Hepatocyte (in vitro differentiated cells): Measurements from ENCODE around the gene YIPF6. TPM values are rescaled to one million over a fixed set of nuclear protein-coding genes. Genes with fewer than 3 reads are reported as not detected.

ENCODE experiments used
- DNase-seq: peaks from one replicate; pipeline ENCODE4 v3.0.0-alpha.2; 2016; ENCODE audit warnings: low spot score
- H2AFZ ChIP-seq: fragments of 200-600 bp; sonication (generic); 2 replicates; pipeline ENCODE4 v1.6.0; 2016; ENCODE audit warnings: antibody characterized with exemption, mild to moderate bottlenecking
- H3K27ac ChIP-seq: fragments of 200-600 bp; sonication (generic); 2 replicates; pipeline ENCODE4 v1.5.1; 2016; ENCODE audit warnings: mild to moderate bottlenecking
- H3K27me3 ChIP-seq: fragments of 200-600 bp; sonication (generic); 2 replicates; pipeline ENCODE4 v1.6.1; 2016
- H3K36me3 ChIP-seq: fragments of 200-600 bp; sonication (generic); replicated peaks from 2 replicates; pipeline ENCODE4 v1.5.1; 2016; ENCODE audit warnings: low read depth; ENCODE audit not compliant: insufficient read depth
- H3K4me1 ChIP-seq: fragments of 200-600 bp; sonication (generic); 2 replicates; pipeline ENCODE4 v1.5.1; 2016; ENCODE audit warnings: mild to moderate bottlenecking, moderate library complexity; ENCODE audit not compliant: insufficient read depth
- H3K4me2 ChIP-seq: fragments of 200-600 bp; sonication (generic); 2 replicates; pipeline ENCODE4 v1.6.0; 2016
- H3K4me3 ChIP-seq: fragments of 200-600 bp; sonication (generic); 2 replicates; pipeline ENCODE4 v1.5.1; 2016; ENCODE audit warnings: mild to moderate bottlenecking
- H3K79me2 ChIP-seq: fragments of 200-600 bp; sonication (generic); 2 replicates; pipeline ENCODE4 v1.6.0; 2017; ENCODE audit warnings: mild to moderate bottlenecking
- H3K9me2 ChIP-seq: fragments of 200-600 bp; sonication (generic); replicated peaks from 2 replicates; pipeline ENCODE4 v1.6.0; 2017; ENCODE audit warnings: mild to moderate bottlenecking; ENCODE audit not compliant: insufficient read depth
- H3K9me3 ChIP-seq: fragments of 200-600 bp; sonication (generic); 2 replicates; pipeline ENCODE4 v1.5.1; 2016; ENCODE audit warnings: low read depth, mild to moderate bottlenecking
- H4K20me1 ChIP-seq: fragments of 200-600 bp; sonication (generic); 2 replicates; pipeline ENCODE4 v1.6.0; 2016; ENCODE audit warnings: mild to moderate bottlenecking; ENCODE audit not compliant: insufficient read depth, poor library complexity, severe bottlenecking
- CTCF ChIP-seq: fragments of 200-600 bp; sonication (generic); IDR thresholded peaks from 2 replicates; pipeline ENCODE4 v1.5.1; 2016; ENCODE audit warnings: antibody characterized with exemption, mild to moderate bottlenecking; ENCODE audit not compliant: poor library complexity
- EZH2 ChIP-seq: fragments of 200-600 bp; sonication (generic); IDR thresholded peaks from 2 replicates; pipeline ENCODE4 v1.6.1; 2016; ENCODE audit warnings: antibody characterized with exemption, mild to moderate bottlenecking, borderline replicate concordance
- EZH2phosphoT487 ChIP-seq: fragments of 200-600 bp; sonication (generic); IDR thresholded peaks from one replicate; pipeline ENCODE4 v1.6.1; 2018; ENCODE audit warnings: antibody characterized with exemption, mild to moderate bottlenecking, low read depth, moderate library complexity; ENCODE audit not compliant: unreplicated experiment, severe bottlenecking
- WGBS: methylation state at CpG from one replicate; pipeline ENCODE4 v1.1.6; 2016; ENCODE audit warnings: low lambda C conversion rate; ENCODE audit errors: missing lambda C conversion rate; 5-methylcytosine and 5-hydroxymethylcytosine counted together
- polyA plus RNA-seq: library from polyadenylated mRNA; unstranded; fragments of >200 nt; fragmentation: Nextera tagmentation; extraction: Ambion mirVana; gene quantifications from 2 replicates; pipeline ENCODE4 v1.2.1, GENCODE V29; 2016
- total RNA-seq: library from RNA; depleted of rRNA; stranded (reverse); fragments of >200 nt; gene quantifications from 2 replicates; pipeline ENCODE4 v1.2.3, GENCODE V29; 2014

The YIPF6 gene
- total and polyA plus RNA-seq, 2 experiments from 2014 or later = 45.5 TPM

- H3K36me3 ChIP-seq = no peaks in the 10 kb centered on the region
- no peaks in the 10 kb centered on the region for H3K4me1 ChIP-seq
- DNase-seq = no peak
- H4K20me1 ChIP-seq = no peaks in the 10 kb centered on the region
- 50% methylated on average over 4 of the region's 4 CpGs for WGBS
- H3K9me2 ChIP-seq = no peaks in the 10 kb centered on the region
- no peaks in the 10 kb centered on the region for H3K9me3 ChIP-seq
- H3K4me3 ChIP-seq = no peak overlapping the region
- TF ChIP-seq EZH2 = no peak
- no peak for TF ChIP-seq CTCF
- H3K27me3 ChIP-seq = no peaks in the 10 kb centered on the region
- H3K4me2 ChIP-seq = no peak overlapping the region
- H3K79me2 ChIP-seq = no peaks in the 10 kb centered on the region
- H3K27ac ChIP-seq = peak overlapping the region; percentile 88
- H2AFZ ChIP-seq = no peak overlapping the region
Measured at GRCh38 chrX:68487254-68487653, 11.6 kb upstream of the YIPF6 start.

- Histone ChIP-seq H3K27ac (peak overlapping the region; percentile 88), H3K27me3 (no peaks in the 10 kb centered on the region)
Measured at GRCh38 chrX:68487924-68488323, 10.9 kb upstream of the YIPF6 start.

GRCh38 chrX:68488657-68489056, 10.2 kb upstream of the YIPF6 start:
- Histone ChIP-seq H3K4me3 (no peak overlapping the region), H4K20me1 (no peaks in the 10 kb centered on the region), H3K36me3 (no peaks in the 10 kb centered on the region), H3K79me2 (no peaks in the 10 kb centered on the region), H3K4me1 (no peaks in the 10 kb centered on the region), H3K27me3 (no peaks in the 10 kb centered on the region), H3K27ac (peak overlapping the region; percentile 88), H3K9me3 (no peaks in the 10 kb centered on the region), H3K4me2 (no peak overlapping the region), H2AFZ (no peak overlapping the region), H3K9me2 (no peaks in the 10 kb centered on the region)
- TF ChIP-seq EZH2phosphoT487 (no peak), CTCF (no peak), EZH2 (no peak)
- peak; percentile 81 for DNase-seq
- WGBS = 43% methylated on average over 4 of the region's 4 CpGs

More at GRCh38 chrX:68487924-68488323, 10.9 kb upstream of the YIPF6 start:
- H3K9me2 ChIP-seq = no peaks in the 10 kb centered on the region
- H3K9me3 ChIP-seq = no peaks in the 10 kb centered on the region
- TF ChIP-seq EZH2phosphoT487 (no peak), EZH2 (no peak), CTCF (no peak)
- DNase-seq = no peak
- no peaks in the 10 kb centered on the region for H3K4me1 ChIP-seq
- no peak overlapping the region for H2AFZ ChIP-seq
- no peaks in the 10 kb centered on the region for H3K36me3 ChIP-seq
- no peak overlapping the region for H3K4me3 ChIP-seq
- H4K20me1 ChIP-seq = no peaks in the 10 kb centered on the region
- H3K79me2 ChIP-seq = no peaks in the 10 kb centered on the region
- H3K4me2 ChIP-seq = no peak overlapping the region
- 73% methylated on average over 1 of the region's 1 CpG for WGBS

- Histone ChIP-seq H3K4me3 (no peak overlapping the region), H3K4me2 (no peak overlapping the region), H4K20me1 (no peaks in the 10 kb centered on the region), H2AFZ (no peak overlapping the region), H3K9me2 (no peaks in the 10 kb centered on the region), H3K27me3 (no peaks in the 10 kb centered on the region), H3K4me1 (no peaks in the 10 kb centered on the region), H3K79me2 (no peaks in the 10 kb centered on the region), H3K9me3 (no peaks in the 10 kb centered on the region), H3K36me3 (no peaks in the 10 kb centered on the region), H3K27ac (peak overlapping the region; percentile 12)
- TF ChIP-seq EZH2 (no peak), CTCF (peak; percentile 27), EZH2phosphoT487 (no peak)
- peak; percentile 42 for DNase-seq
Measured at GRCh38 chrX:68490644-68491043, 8.2 kb upstream of the YIPF6 start.
